Hepatocyte (in vitro differentiated cells): ENCODE measurements around the gene GRID2. TPM values are rescaled to one million over a fixed set of nuclear protein-coding genes. Genes with fewer than 3 reads are reported as not detected.
"Not testable (repeated sequence)": the region's sequence is repeated elsewhere in the genome, so short reads cannot be mapped to it uniquely, and the experiment has no call there.

Experiments
- DNase-seq: peaks from one replicate; pipeline ENCODE4 v3.0.0-alpha.2; 2016; ENCODE audit warnings: low spot score
- H2AFZ ChIP-seq: fragments of 200-600 bp; sonication (generic); 2 replicates; pipeline ENCODE4 v1.6.0; 2016; ENCODE audit warnings: antibody characterized with exemption, mild to moderate bottlenecking
- H3K27ac ChIP-seq: fragments of 200-600 bp; sonication (generic); 2 replicates; pipeline ENCODE4 v1.5.1; 2016; ENCODE audit warnings: mild to moderate bottlenecking
- H3K27me3 ChIP-seq: fragments of 200-600 bp; sonication (generic); 2 replicates; pipeline ENCODE4 v1.6.1; 2016
- H3K36me3 ChIP-seq: fragments of 200-600 bp; sonication (generic); replicated peaks from 2 replicates; pipeline ENCODE4 v1.5.1; 2016; ENCODE audit warnings: low read depth; ENCODE audit not compliant: insufficient read depth
- H3K4me1 ChIP-seq: fragments of 200-600 bp; sonication (generic); 2 replicates; pipeline ENCODE4 v1.5.1; 2016; ENCODE audit warnings: mild to moderate bottlenecking, moderate library complexity; ENCODE audit not compliant: insufficient read depth
- H3K4me2 ChIP-seq: fragments of 200-600 bp; sonication (generic); 2 replicates; pipeline ENCODE4 v1.6.0; 2016
- H3K4me3 ChIP-seq: fragments of 200-600 bp; sonication (generic); 2 replicates; pipeline ENCODE4 v1.5.1; 2016; ENCODE audit warnings: mild to moderate bottlenecking
- H3K79me2 ChIP-seq: fragments of 200-600 bp; sonication (generic); 2 replicates; pipeline ENCODE4 v1.6.0; 2017; ENCODE audit warnings: mild to moderate bottlenecking
- H3K9me2 ChIP-seq: fragments of 200-600 bp; sonication (generic); replicated peaks from 2 replicates; pipeline ENCODE4 v1.6.0; 2017; ENCODE audit warnings: mild to moderate bottlenecking; ENCODE audit not compliant: insufficient read depth
- H3K9me3 ChIP-seq: fragments of 200-600 bp; sonication (generic); 2 replicates; pipeline ENCODE4 v1.5.1; 2016; ENCODE audit warnings: low read depth, mild to moderate bottlenecking
- H4K20me1 ChIP-seq: fragments of 200-600 bp; sonication (generic); 2 replicates; pipeline ENCODE4 v1.6.0; 2016; ENCODE audit warnings: mild to moderate bottlenecking; ENCODE audit not compliant: insufficient read depth, poor library complexity, severe bottlenecking
- EZH2 ChIP-seq: fragments of 200-600 bp; sonication (generic); IDR thresholded peaks from 2 replicates; pipeline ENCODE4 v1.6.1; 2016; ENCODE audit warnings: antibody characterized with exemption, mild to moderate bottlenecking, borderline replicate concordance
- EZH2phosphoT487 ChIP-seq: fragments of 200-600 bp; sonication (generic); IDR thresholded peaks from one replicate; pipeline ENCODE4 v1.6.1; 2018; ENCODE audit warnings: antibody characterized with exemption, mild to moderate bottlenecking, low read depth, moderate library complexity; ENCODE audit not compliant: unreplicated experiment, severe bottlenecking
- WGBS: methylation state at CpG from one replicate; pipeline ENCODE4 v1.1.6; 2016; ENCODE audit warnings: low lambda C conversion rate; ENCODE audit errors: missing lambda C conversion rate; 5-methylcytosine and 5-hydroxymethylcytosine counted together
- polyA plus RNA-seq: library from polyadenylated mRNA; unstranded; fragments of >200 nt; fragmentation: Nextera tagmentation; extraction: Ambion mirVana; gene quantifications from 2 replicates; pipeline ENCODE4 v1.2.1, GENCODE V29; 2016
- total RNA-seq: library from RNA; depleted of rRNA; stranded (reverse); fragments of >200 nt; gene quantifications from 2 replicates; pipeline ENCODE4 v1.2.3, GENCODE V29; 2014
- TF ChIP-seq, protein P1 (sequence below): fragments of 200-600 bp; sonication (generic); IDR thresholded peaks from 2 replicates; pipeline ENCODE4 v1.5.1; 2016; ENCODE audit warnings: antibody characterized with exemption, mild to moderate bottlenecking; ENCODE audit not compliant: poor library complexity

GRID2 gene
- total and polyA plus RNA-seq, 2 experiments from 2014 or later: 0.53 to 3.5 TPM

GRCh38 chr4:93299118-93299517, 995.4 kb downstream of the GRID2 start:
- WGBS: 75% methylated on average over 5 of the region's 5 CpGs
- H4K20me1 ChIP-seq: no peaks in the 10 kb centered on the region
- no peaks in the 10 kb centered on the region for H3K36me3 ChIP-seq
- DNase-seq: no peak
- H3K27ac ChIP-seq: no peak overlapping the region
- H2AFZ ChIP-seq: no peak overlapping the region
- H3K9me3 ChIP-seq: no peaks in the 10 kb centered on the region
- H3K4me3 ChIP-seq: no peak overlapping the region
- TF ChIP-seq, protein P1, sequence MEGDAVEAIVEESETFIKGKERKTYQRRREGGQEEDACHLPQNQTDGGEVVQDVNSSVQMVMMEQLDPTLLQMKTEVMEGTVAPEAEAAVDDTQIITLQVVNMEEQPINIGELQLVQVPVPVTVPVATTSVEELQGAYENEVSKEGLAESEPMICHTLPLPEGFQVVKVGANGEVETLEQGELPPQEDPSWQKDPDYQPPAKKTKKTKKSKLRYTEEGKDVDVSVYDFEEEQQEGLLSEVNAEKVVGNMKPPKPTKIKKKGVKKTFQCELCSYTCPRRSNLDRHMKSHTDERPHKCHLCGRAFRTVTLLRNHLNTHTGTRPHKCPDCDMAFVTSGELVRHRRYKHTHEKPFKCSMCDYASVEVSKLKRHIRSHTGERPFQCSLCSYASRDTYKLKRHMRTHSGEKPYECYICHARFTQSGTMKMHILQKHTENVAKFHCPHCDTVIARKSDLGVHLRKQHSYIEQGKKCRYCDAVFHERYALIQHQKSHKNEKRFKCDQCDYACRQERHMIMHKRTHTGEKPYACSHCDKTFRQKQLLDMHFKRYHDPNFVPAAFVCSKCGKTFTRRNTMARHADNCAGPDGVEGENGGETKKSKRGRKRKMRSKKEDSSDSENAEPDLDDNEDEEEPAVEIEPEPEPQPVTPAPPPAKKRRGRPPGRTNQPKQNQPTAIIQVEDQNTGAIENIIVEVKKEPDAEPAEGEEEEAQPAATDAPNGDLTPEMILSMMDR: no peak
- TF ChIP-seq EZH2: no peak
- TF ChIP-seq EZH2phosphoT487: no peak
- no peaks in the 10 kb centered on the region for H3K79me2 ChIP-seq
- H3K27me3 ChIP-seq: no peaks in the 10 kb centered on the region
- H3K4me2 ChIP-seq: no peak overlapping the region
- H3K4me1 ChIP-seq: no peaks in the 10 kb centered on the region
- H3K9me2 ChIP-seq: no peaks in the 10 kb centered on the region

- not testable (repeated sequence) for H3K79me2 ChIP-seq, H3K36me3 ChIP-seq, H3K9me3 ChIP-seq, H3K9me2 ChIP-seq, H3K4me3 ChIP-seq, H3K4me1 ChIP-seq, H3K27me3 ChIP-seq, H3K27ac ChIP-seq, DNase-seq, H3K4me2 ChIP-seq, H2AFZ ChIP-seq, H4K20me1 ChIP-seq
- WGBS: 72% methylated on average over 6 of the region's 6 CpGs
Measured at GRCh38 chr4:93300780-93301555, 997.2 kb downstream of the GRID2 start.

DNA sequence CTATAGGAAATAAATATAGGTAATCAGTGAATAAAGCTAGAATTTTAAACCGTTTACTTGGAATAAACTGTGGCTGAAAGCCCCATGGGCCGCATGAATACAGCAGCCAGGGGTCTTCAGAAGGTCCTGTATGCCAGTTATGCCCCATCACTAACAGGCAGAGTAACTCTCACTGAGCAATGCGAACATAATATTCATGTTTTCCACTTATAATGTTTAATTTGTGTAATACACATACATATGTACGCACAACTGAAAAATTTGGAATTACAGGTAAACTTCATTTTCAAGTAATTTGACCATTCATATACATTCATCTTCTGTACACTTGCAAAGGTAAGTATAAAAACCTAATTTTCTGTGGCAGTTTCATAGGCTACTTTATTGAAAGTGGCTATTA, 998.5 kb downstream of the GRID2 start:
- no peaks in the 10 kb centered on the region for H3K9me3 ChIP-seq
- TF ChIP-seq, protein P1: no peak
- TF ChIP-seq EZH2phosphoT487 (no peak), EZH2 (no peak)
- H3K27ac ChIP-seq: no peak overlapping the region
- no peaks in the 10 kb centered on the region for H4K20me1 ChIP-seq
- no peaks in the 10 kb centered on the region for H3K79me2 ChIP-seq
- H3K4me2 ChIP-seq: no peak overlapping the region
- H3K27me3 ChIP-seq: no peaks in the 10 kb centered on the region
- no peaks in the 10 kb centered on the region for H3K4me1 ChIP-seq
- WGBS: 82% methylated on average over 4 of the region's 4 CpGs
- no peaks in the 10 kb centered on the region for H3K9me2 ChIP-seq
- H2AFZ ChIP-seq: no peak overlapping the region
- no peak overlapping the region for H3K4me3 ChIP-seq
- DNase-seq: no peak
- H3K36me3 ChIP-seq: no peaks in the 10 kb centered on the region

GRCh38 chr4:93303440-93303839, 999.7 kb downstream of the GRID2 start:
- Histone ChIP-seq H3K4me2 (no peak overlapping the region), H3K27me3 (no peaks in the 10 kb centered on the region), H4K20me1 (no peaks in the 10 kb centered on the region), H3K9me2 (no peaks in the 10 kb centered on the region), H3K79me2 (no peaks in the 10 kb centered on the region), H2AFZ (no peak overlapping the region), H3K9me3 (no peaks in the 10 kb centered on the region), H3K36me3 (no peaks in the 10 kb centered on the region), H3K4me3 (no peak overlapping the region), H3K4me1 (no peaks in the 10 kb centered on the region), H3K27ac (no peak overlapping the region)
- no peak for DNase-seq
- WGBS: 75% methylated on average over 2 of the region's 2 CpGs
- no peak for TF ChIP-seq EZH2phosphoT487
- TF ChIP-seq, protein P1: no peak
- no peak for TF ChIP-seq EZH2
